Chondrocyte (in vitro differentiated cells): ENCODE data around the gene WDR59. TPM values are rescaled to one million over a fixed set of nuclear protein-coding genes. Genes with fewer than 3 reads are reported as not detected.

Experiments used
- DNase-seq: peaks from one replicate; pipeline ENCODE4 v3.0.0; 2021; ENCODE audit warnings: mixed read lengths, low spot score
- H3K27ac Mint-ChIP-seq: one replicate; pipeline ENCODE4 v1.8.0; 2021; ENCODE audit warnings: mild to moderate bottlenecking, moderate library complexity, mixed read lengths; ENCODE audit not compliant: unreplicated experiment
- H3K27me3 Mint-ChIP-seq: 2 replicates; pipeline ENCODE4 v1.8.0; 2021; ENCODE audit warnings: low read depth, mixed read lengths
- H3K36me3 Mint-ChIP-seq: 2 replicates; pipeline ENCODE4 v1.8.0; 2021; ENCODE audit warnings: low read depth, mixed read lengths
- H3K4me1 Mint-ChIP-seq: 2 replicates; pipeline ENCODE4 v1.8.0; 2021; ENCODE audit warnings: low read depth, mild to moderate bottlenecking, mixed read lengths
- H3K4me3 Mint-ChIP-seq: one replicate; pipeline ENCODE4 v1.8.0; 2021; ENCODE audit warnings: mild to moderate bottlenecking, moderate library complexity, mixed read lengths; ENCODE audit not compliant: unreplicated experiment
- H3K9me3 Mint-ChIP-seq: 2 replicates; pipeline ENCODE4 v1.8.0; 2021; ENCODE audit warnings: low read depth, mixed read lengths
- CTCF ChIP-seq: fragments of 200-600 bp; sonication (generic); IDR thresholded peaks from 2 replicates; pipeline ENCODE4 v1.5.0; 2021; ENCODE audit warnings: antibody characterized with exemption, mild to moderate bottlenecking, moderate library complexity
- total RNA-seq: library from RNA; stranded (reverse); gene quantifications from 3 replicates; pipeline ENCODE4 v1.2.1, GENCODE V29; 2021

Gene WDR59
- total RNA-seq, 1 donor from 2014 or later: 36.8 TPM

GRCh38 chr16:74865922-74866598 is 118.9 kb downstream of the WDR59 start:
- no peaks in the 10 kb centered on the region for H3K27me3 Mint-ChIP-seq
- no peak for TF ChIP-seq CTCF
- H3K36me3 Mint-ChIP-seq: no peaks in the 10 kb centered on the region
- H3K9me3 Mint-ChIP-seq: no peaks in the 10 kb centered on the region
- no peak overlapping the region for H3K4me3 Mint-ChIP-seq
- no peak for DNase-seq
- H3K27ac Mint-ChIP-seq: peak overlapping the region; percentile 45
- H3K4me1 Mint-ChIP-seq: peaks cover 18% of the 10 kb centered on the region

GRCh38 chr16:74862743-74863244 is 122.1 kb downstream of the WDR59 start:
- Mint-ChIP-seq H3K4me3 (no peak overlapping the region), H3K36me3 (no peaks in the 10 kb centered on the region), H3K27ac (no peak overlapping the region), H3K27me3 (peaks cover 5% of the 10 kb centered on the region), H3K4me1 (peaks cover 11% of the 10 kb centered on the region), H3K9me3 (no peaks in the 10 kb centered on the region)
- peak; percentile 97 for TF ChIP-seq CTCF
- no peak for DNase-seq

- H3K4me3 Mint-ChIP-seq: no peak overlapping the region
- no peak overlapping the region for H3K27ac Mint-ChIP-seq
- no peak for DNase-seq
- H3K9me3 Mint-ChIP-seq: no peaks in the 10 kb centered on the region
- H3K4me1 Mint-ChIP-seq: no peaks in the 10 kb centered on the region
- H3K36me3 Mint-ChIP-seq: no peaks in the 10 kb centered on the region
- peaks cover 3% of the 10 kb centered on the region for H3K27me3 Mint-ChIP-seq
- TF ChIP-seq CTCF: no peak
These were observed 132.4 kb downstream of the WDR59 start for GRCh38 chr16:74852500-74852875.

GRCh38 chr16:74850027-74850426 is 134.9 kb downstream of the WDR59 start:
- H3K4me3 Mint-ChIP-seq: no peak overlapping the region
- H3K36me3 Mint-ChIP-seq: no peaks in the 10 kb centered on the region
- H3K4me1 Mint-ChIP-seq: no peaks in the 10 kb centered on the region
- no peak for DNase-seq
- H3K27me3 Mint-ChIP-seq: peaks cover 6% of the 10 kb centered on the region
- H3K9me3 Mint-ChIP-seq: no peaks in the 10 kb centered on the region
- no peak overlapping the region for H3K27ac Mint-ChIP-seq
- TF ChIP-seq CTCF: no peak

- Mint-ChIP-seq H3K9me3 (no peaks in the 10 kb centered on the region), H3K27ac (no peak overlapping the region), H3K27me3 (peaks cover 10% of the 10 kb centered on the region), H3K4me1 (no peaks in the 10 kb centered on the region), H3K36me3 (no peaks in the 10 kb centered on the region), H3K4me3 (no peak overlapping the region)
- no peak for DNase-seq
- TF ChIP-seq CTCF: no peak
These were observed 137.7 kb downstream of the WDR59 start for GRCh38 chr16:74847202-74847601.
